Measurements from ENCODE around the gene CHST13. TPM values are rescaled to one million over a fixed set of nuclear protein-coding genes. Genes with fewer than 3 reads are reported as not detected.
"Not testable (repeated sequence)": the region's sequence is repeated elsewhere in the genome, so short reads cannot be mapped to it uniquely, and the experiment has no call there.

The CHST13 gene
- total RNA-seq, 3 donors from 2014 or later: not detected

- H3K36me3 Mint-ChIP-seq (ENCODE audit: insufficient read depth): no peaks in the 10 kb centered on the region
- DNase-seq (no peak), ATAC-seq (no peak)
- peaks cover 4% of the 10 kb centered on the region for H3K27me3 Mint-ChIP-seq (ENCODE audit: low read depth)
- H3K4me3 Mint-ChIP-seq: no peak overlapping the region
- no peaks in the 10 kb centered on the region for H3K4me1 Mint-ChIP-seq (ENCODE audit: low read depth)
- no peaks in the 10 kb centered on the region for H3K9me3 Mint-ChIP-seq
Measured at GRCh38 chr3:126531051-126531330, 7.0 kb downstream of the CHST13 start.

- DNase-seq (no peak), ATAC-seq (no peak)
- Mint-ChIP-seq H3K36me3 (ENCODE audit: insufficient read depth) (no peaks in the 10 kb centered on the region), H3K27me3 (ENCODE audit: low read depth) (peaks cover 3% of the 10 kb centered on the region), H3K4me3 (no peak overlapping the region), H3K4me1 (ENCODE audit: low read depth) (no peaks in the 10 kb centered on the region), H3K9me3 (no peaks in the 10 kb centered on the region)
Measured at GRCh38 chr3:126533506-126533905, 9.6 kb downstream of the CHST13 start.

- not testable (repeated sequence) for H3K4me1 Mint-ChIP-seq (ENCODE audit: low read depth)
Measured at GRCh38 chr3:126534716-126535115, 10.8 kb downstream of the CHST13 start.

GRCh38 chr3:126535636-126536035 is 11.7 kb downstream of the CHST13 start:
- no peak for DNase-seq
- Mint-ChIP-seq H3K4me1 (ENCODE audit: low read depth) (no peaks in the 10 kb centered on the region), H3K36me3 (ENCODE audit: insufficient read depth) (no peaks in the 10 kb centered on the region), H3K27me3 (ENCODE audit: low read depth) (peaks cover 3% of the 10 kb centered on the region), H3K9me3 (no peaks in the 10 kb centered on the region), H3K4me3 (no peak overlapping the region)
- no peak for ATAC-seq

More at GRCh38 chr3:126534716-126535115, 10.8 kb downstream of the CHST13 start:
- H3K9me3 Mint-ChIP-seq; ATAC-seq; H3K4me3 Mint-ChIP-seq; H3K36me3 Mint-ChIP-seq (ENCODE audit: insufficient read depth); DNase-seq; H3K27me3 Mint-ChIP-seq (ENCODE audit: low read depth): not testable (repeated sequence)

- Mint-ChIP-seq H3K4me1 (ENCODE audit: low read depth) (no peaks in the 10 kb centered on the region), H3K4me3 (no peak overlapping the region), H3K27me3 (ENCODE audit: low read depth) (peaks cover 3% of the 10 kb centered on the region), H3K9me3 (no peaks in the 10 kb centered on the region), H3K36me3 (ENCODE audit: insufficient read depth) (no peaks in the 10 kb centered on the region)
- DNase-seq (no peak), ATAC-seq (no peak)
Measured at GRCh38 chr3:126536126-126536525, 12.2 kb downstream of the CHST13 start.

- DNase-seq (no peak), ATAC-seq (no peak)
- Mint-ChIP-seq H3K9me3 (no peaks in the 10 kb centered on the region), H3K4me1 (ENCODE audit: low read depth) (no peaks in the 10 kb centered on the region), H3K4me3 (no peak overlapping the region), H3K36me3 (ENCODE audit: insufficient read depth) (no peaks in the 10 kb centered on the region), H3K27me3 (ENCODE audit: low read depth) (peaks cover 3% of the 10 kb centered on the region)
Measured at GRCh38 chr3:126537116-126537729, 13.3 kb downstream of the CHST13 start.

- Mint-ChIP-seq H3K27me3 (ENCODE audit: low read depth) (peaks cover 3% of the 10 kb centered on the region), H3K4me1 (ENCODE audit: low read depth) (no peaks in the 10 kb centered on the region), H3K9me3 (no peaks in the 10 kb centered on the region), H3K4me3 (no peak overlapping the region), H3K36me3 (ENCODE audit: insufficient read depth) (no peaks in the 10 kb centered on the region)
- ATAC-seq (no peak), DNase-seq (no peak)
Measured at GRCh38 chr3:126537730-126538281, 13.9 kb downstream of the CHST13 start.

GRCh38 chr3:126538316-126538715 is 14.4 kb downstream of the CHST13 start:
- no peak for ATAC-seq
- Mint-ChIP-seq H3K4me1 (ENCODE audit: low read depth) (no peaks in the 10 kb centered on the region), H3K9me3 (no peaks in the 10 kb centered on the region), H3K27me3 (ENCODE audit: low read depth) (peaks cover 3% of the 10 kb centered on the region), H3K4me3 (no peak overlapping the region), H3K36me3 (ENCODE audit: insufficient read depth) (no peaks in the 10 kb centered on the region)
- no peak for DNase-seq

- no peak for DNase-seq
- Mint-ChIP-seq H3K4me1 (ENCODE audit: low read depth) (no peaks in the 10 kb centered on the region), H3K36me3 (ENCODE audit: insufficient read depth) (no peaks in the 10 kb centered on the region), H3K27me3 (ENCODE audit: low read depth) (peaks cover 3% of the 10 kb centered on the region), H3K9me3 (no peaks in the 10 kb centered on the region), H3K4me3 (no peak overlapping the region)
- ATAC-seq: no peak
Measured at GRCh38 chr3:126538966-126539365, 15.0 kb downstream of the CHST13 start.

- Mint-ChIP-seq H3K36me3 (ENCODE audit: insufficient read depth) (no peaks in the 10 kb centered on the region), H3K4me3 (no peak overlapping the region), H3K4me1 (ENCODE audit: low read depth) (no peaks in the 10 kb centered on the region), H3K27me3 (ENCODE audit: low read depth) (peaks cover 1% of the 10 kb centered on the region), H3K9me3 (no peaks in the 10 kb centered on the region)
- no peak for DNase-seq
- no peak for ATAC-seq
Measured at GRCh38 chr3:126539558-126540250, 15.7 kb downstream of the CHST13 start.

- H3K36me3 Mint-ChIP-seq (ENCODE audit: insufficient read depth): no peaks in the 10 kb centered on the region
- DNase-seq (no peak), ATAC-seq (no peak)
- no peaks in the 10 kb centered on the region for H3K9me3 Mint-ChIP-seq
- no peak overlapping the region for H3K4me3 Mint-ChIP-seq
- peaks cover 1% of the 10 kb centered on the region for H3K27me3 Mint-ChIP-seq (ENCODE audit: low read depth)
- H3K4me1 Mint-ChIP-seq (ENCODE audit: low read depth): no peaks in the 10 kb centered on the region
Measured at GRCh38 chr3:126540342-126540849, 16.4 kb downstream of the CHST13 start.

- H3K4me3 Mint-ChIP-seq: no peak overlapping the region
- no peaks in the 10 kb centered on the region for H3K36me3 Mint-ChIP-seq (ENCODE audit: insufficient read depth)
- DNase-seq (no peak), ATAC-seq (no peak)
- no peaks in the 10 kb centered on the region for H3K4me1 Mint-ChIP-seq (ENCODE audit: low read depth)
- H3K9me3 Mint-ChIP-seq: no peaks in the 10 kb centered on the region
- H3K27me3 Mint-ChIP-seq (ENCODE audit: low read depth): no peaks in the 10 kb centered on the region
Measured at GRCh38 chr3:126540951-126541627, 17.1 kb downstream of the CHST13 start.

GRCh38 chr3:126541628-126542339 is 17.8 kb downstream of the CHST13 start:
- peaks cover 4% of the 10 kb centered on the region for H3K27me3 Mint-ChIP-seq (ENCODE audit: low read depth)

More at GRCh38 chr3:126541628-126542339, 17.8 kb downstream of the CHST13 start:
- ATAC-seq: no peak
- no peak for DNase-seq
- no peak overlapping the region for H3K4me3 Mint-ChIP-seq
- H3K4me1 Mint-ChIP-seq (ENCODE audit: low read depth): no peaks in the 10 kb centered on the region
- H3K36me3 Mint-ChIP-seq (ENCODE audit: insufficient read depth): no peaks in the 10 kb centered on the region
- H3K9me3 Mint-ChIP-seq: no peaks in the 10 kb centered on the region
